Lower leg skin (tissue), 4 donors: ENCODE results near the gene ILK. TPM values are rescaled to one million over a fixed set of nuclear protein-coding genes. Genes with fewer than 3 reads are reported as not detected.

Experiments used
- DNase-seq, 2 donors: peaks; one replicate each; pipeline ENCODE4 v3.0.0-alpha.2; 2019; ENCODE audit warnings: low spot score in 2 of 2
- H3K4me3 ChIP-seq: fragments of 200-600 bp; sonication (generic); 2 replicates; pipeline ENCODE4 v1.5.1; 2017; ENCODE audit warnings: mild to moderate bottlenecking, low read depth; ENCODE audit not compliant: poor library complexity, severe bottlenecking
- CTCF ChIP-seq, 3 donors: fragments of 450-650 bp; IDR thresholded peaks; one replicate each; pipeline ENCODE4 v1.5.1; 2016; ENCODE audit warnings: antibody characterized with exemption in 3 of 3, mild to moderate bottlenecking in 3 of 3, moderate library complexity in 2 of 3
- POLR2A ChIP-seq, 2 donors: fragments of 450-650 bp; IDR thresholded peaks; one replicate each; pipeline ENCODE4 v1.6.1; 2016 to 2017; ENCODE audit warnings: antibody characterized with exemption in 2 of 2, mild to moderate bottlenecking in 1 of 2, moderate library complexity in 1 of 2
- WGBS, 2 donors: methylation state at CpG; one replicate each; pipeline ENCODE4 v1.1.5; 2018; 5-methylcytosine and 5-hydroxymethylcytosine counted together
- intact Hi-C: fragments of 100-400 bp; cut with DNase I; formaldehyde crosslinking; loops from one replicate; pipeline ENCODE4 v1.15.0; 2023; ENCODE audit warnings: low total_unique reads
- total RNA-seq, 4 donors: library from RNA; depleted of rRNA; stranded (reverse); fragments of >200 nt; gene quantifications; one replicate each; pipeline ENCODE4 v1.1.0, GENCODE V29; 2016

ILK gene
- total RNA-seq, 4 donors from 2014 or later = 68.1 to 91.0 (median 74.8) TPM

DNA sequence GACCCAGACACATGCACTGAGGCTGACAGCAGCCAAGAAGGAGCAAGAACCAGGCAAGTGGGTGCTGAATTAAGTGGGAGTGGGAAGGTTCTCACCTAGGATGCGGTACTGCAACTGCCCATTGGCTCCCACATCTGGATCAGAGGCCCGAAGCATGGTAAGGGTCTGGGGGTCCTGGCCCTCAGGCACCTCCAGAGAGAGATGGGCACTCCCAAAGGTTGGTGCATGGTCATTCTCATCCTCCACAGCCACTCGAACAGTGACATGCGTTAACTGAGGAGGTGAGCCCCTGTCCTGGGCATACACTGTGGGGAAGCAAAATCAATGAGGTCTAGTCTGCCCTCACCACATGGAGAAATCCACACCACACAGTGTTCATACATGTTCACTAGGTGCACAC lies 25.0 kb downstream of the ILK start:
- no peak for TF ChIP-seq CTCF (IDR thresholded peaks at IDR 0.05)
- TF ChIP-seq POLR2A (IDR thresholded peaks at IDR 0.05) = no peak
- no peak for DNase-seq
- 98 to 100% methylated on average over 4 of the region's 4 CpGs for WGBS, 2 donors
- no peak overlapping the region for H3K4me3 ChIP-seq
- intact Hi-C loops = no loop called here

- no peak for TF ChIP-seq CTCF (IDR thresholded peaks at IDR 0.05)
- no peak for TF ChIP-seq POLR2A (IDR thresholded peaks at IDR 0.05)
- no peak overlapping the region for H3K4me3 ChIP-seq
- WGBS, 2 donors = 91 to 92% methylated on average over 20 to 24 of the region's 24 CpGs
- peak in 1 of 2 donors; percentile 72 for DNase-seq
- intact Hi-C loops = no loop called here
These were observed 26.0 kb downstream of the ILK start for GRCh38 chr11:6629573-6629891.

DNA sequence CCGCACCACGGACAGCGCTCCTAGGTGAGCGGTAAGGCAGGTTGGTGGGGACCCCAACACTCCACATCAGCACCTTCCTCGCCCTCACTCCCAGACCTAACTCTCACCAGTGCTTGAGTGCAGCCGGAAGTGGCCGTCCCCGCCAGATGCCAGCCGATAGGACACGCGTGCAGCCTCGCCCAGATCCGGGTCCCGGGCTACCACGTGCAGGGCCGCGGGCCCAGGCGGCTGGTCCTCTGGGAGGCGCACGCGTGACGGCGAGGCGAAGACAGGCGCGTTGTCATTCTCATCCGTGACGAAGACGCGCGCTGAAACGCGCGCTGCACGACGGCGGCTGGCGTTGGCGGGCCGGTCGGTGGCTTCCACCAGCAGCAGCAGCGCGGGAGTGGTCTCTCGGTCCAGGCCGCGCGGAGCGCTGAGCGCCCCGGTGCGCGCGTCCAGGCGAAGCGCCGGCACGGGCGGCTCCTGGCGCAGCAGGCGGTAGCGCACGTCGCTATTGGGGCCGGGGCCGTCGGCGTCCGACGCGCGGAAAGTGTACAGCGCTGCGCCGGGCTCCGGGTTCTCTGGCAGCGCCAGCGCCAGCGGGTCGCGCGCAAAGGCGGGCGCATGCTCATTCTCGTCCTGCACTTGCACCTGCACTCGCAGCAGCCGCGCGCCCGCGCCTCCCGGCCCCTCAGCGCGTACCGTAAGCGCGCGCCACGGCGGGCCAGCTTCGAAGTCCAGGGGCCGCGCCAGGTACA lies 26.5 kb downstream of the ILK start:
- peak in 1 of 2 donors; percentile 82 for DNase-seq
- no peak for TF ChIP-seq CTCF (IDR thresholded peaks at IDR 0.05)
- TF ChIP-seq POLR2A (IDR thresholded peaks at IDR 0.05) = no peak
- intact Hi-C loops = no loop called here
- H3K4me3 ChIP-seq = no peak overlapping the region
- WGBS, 2 donors = 68 to 75% methylated on average over 76 to 83 of the region's 102 CpGs

GRCh38 chr11:6630632-6631291 lies 27.2 kb downstream of the ILK start:
- intact Hi-C loops = no loop called here
- no peak for TF ChIP-seq CTCF (IDR thresholded peaks at IDR 0.05)
- no peak for TF ChIP-seq POLR2A (IDR thresholded peaks at IDR 0.05)
- peak in 1 of 2 donors; percentile 71 for DNase-seq
- no peak overlapping the region for H3K4me3 ChIP-seq
- 57 to 64% methylated on average over 13 to 15 of the region's 28 CpGs for WGBS, 2 donors

GRCh38 chr11:6631361-6631890 lies 27.9 kb downstream of the ILK start:
- 92% methylated on average over 10 to 11 of the region's 11 CpGs for WGBS, 2 donors

More at GRCh38 chr11:6631361-6631890, 27.9 kb downstream of the ILK start:
- peak in 1 of 2 donors; percentile 81 for DNase-seq
- H3K4me3 ChIP-seq = no peak overlapping the region
- TF ChIP-seq POLR2A (IDR thresholded peaks at IDR 0.05) = no peak
- intact Hi-C loops = no loop called here
